Measurements from ENCODE around the gene BEAN1.

DNA sequence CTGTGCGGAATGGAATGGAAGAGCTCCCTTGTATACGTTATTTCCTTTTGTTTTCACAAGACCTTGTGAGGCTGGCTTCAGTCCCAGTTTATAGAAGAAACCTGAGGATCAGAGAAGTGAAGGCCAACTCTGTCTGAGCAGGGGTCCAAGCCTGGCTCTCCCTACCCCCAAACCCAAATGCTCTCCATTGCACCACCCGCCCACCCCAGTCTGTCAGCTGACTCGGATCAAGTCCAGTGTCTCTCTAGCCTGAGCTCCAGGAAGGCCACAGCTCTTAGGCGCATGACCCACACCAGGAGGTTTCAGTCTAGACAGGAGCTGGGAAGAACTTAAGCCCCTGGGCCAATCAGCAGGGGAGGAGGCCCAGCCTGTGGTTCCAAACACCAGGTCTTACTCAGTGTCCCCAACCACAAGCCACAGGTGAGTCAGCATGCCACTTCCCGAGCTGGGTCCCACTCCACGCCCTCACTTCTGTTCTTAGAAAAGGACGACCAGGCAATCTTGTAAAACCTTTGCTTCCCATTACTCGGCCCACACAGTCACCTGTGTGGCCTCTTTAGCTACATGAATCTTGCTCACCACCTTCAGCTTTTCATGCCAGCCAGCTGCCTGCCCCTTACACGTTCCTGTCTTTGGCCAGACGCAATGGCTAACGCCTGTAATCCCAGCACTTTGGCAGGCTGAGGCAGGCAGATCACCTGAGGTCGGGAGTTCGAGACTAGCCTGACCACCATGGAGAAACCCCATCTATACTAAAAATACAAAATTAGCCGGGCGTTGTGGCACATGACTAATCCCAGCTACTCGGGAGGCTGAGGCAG is 95.1 kb downstream of the BEAN1 start:
- TF ChIP-seq GATA2 (IDR thresholded peaks at IDR 0.05; ENCODE audit: low read depth, low read length) (no peak), GATA3 (IDR thresholded peaks at IDR 0.05; ENCODE audit: low read depth, low read length) (no peak)

All from SH-SY5Y (cell line).